DOHH2 (cell line): ENCODE data around the gene AURKAIP1.

ENCODE experiments used
- EZH2phosphoT487 ChIP-seq: fragments of 200-600 bp; sonication (generic); IDR thresholded peaks from 2 replicates; pipeline ENCODE4 v1.6.1; 2017; ENCODE audit warnings: borderline replicate concordance, mild to moderate bottlenecking, antibody characterized with exemption, low read length, moderate library complexity, mixed read lengths
- TF ChIP-seq, protein P1 (sequence below): fragments of 200-600 bp; sonication (generic); IDR thresholded peaks from one replicate; pipeline ENCODE4 v1.5.1; 2014; ENCODE audit warnings: antibody characterized with exemption, mild to moderate bottlenecking, low read depth, low read length; ENCODE audit not compliant: poor library complexity, severe bottlenecking

DNA sequence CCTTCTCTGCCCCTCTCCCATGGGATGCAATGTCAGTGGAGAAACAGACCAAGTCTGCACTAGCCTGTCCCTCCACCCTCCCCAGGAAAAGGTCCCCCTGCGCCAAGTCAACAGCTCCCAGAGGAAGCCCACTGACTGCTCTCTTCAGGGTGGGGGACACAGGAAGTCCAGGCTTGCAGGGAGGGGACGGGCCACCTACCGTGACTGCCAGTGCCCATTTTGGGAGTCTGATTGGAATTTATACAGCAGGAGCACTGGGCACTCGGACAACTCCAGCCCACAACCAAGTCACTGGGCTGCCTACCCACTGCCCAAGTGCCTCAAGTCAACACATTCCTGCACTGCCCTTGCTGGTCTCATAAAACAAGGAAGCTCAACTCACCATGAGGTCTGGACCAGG lies 18.0 kb upstream of the AURKAIP1 start:
- TF ChIP-seq, protein P1, sequence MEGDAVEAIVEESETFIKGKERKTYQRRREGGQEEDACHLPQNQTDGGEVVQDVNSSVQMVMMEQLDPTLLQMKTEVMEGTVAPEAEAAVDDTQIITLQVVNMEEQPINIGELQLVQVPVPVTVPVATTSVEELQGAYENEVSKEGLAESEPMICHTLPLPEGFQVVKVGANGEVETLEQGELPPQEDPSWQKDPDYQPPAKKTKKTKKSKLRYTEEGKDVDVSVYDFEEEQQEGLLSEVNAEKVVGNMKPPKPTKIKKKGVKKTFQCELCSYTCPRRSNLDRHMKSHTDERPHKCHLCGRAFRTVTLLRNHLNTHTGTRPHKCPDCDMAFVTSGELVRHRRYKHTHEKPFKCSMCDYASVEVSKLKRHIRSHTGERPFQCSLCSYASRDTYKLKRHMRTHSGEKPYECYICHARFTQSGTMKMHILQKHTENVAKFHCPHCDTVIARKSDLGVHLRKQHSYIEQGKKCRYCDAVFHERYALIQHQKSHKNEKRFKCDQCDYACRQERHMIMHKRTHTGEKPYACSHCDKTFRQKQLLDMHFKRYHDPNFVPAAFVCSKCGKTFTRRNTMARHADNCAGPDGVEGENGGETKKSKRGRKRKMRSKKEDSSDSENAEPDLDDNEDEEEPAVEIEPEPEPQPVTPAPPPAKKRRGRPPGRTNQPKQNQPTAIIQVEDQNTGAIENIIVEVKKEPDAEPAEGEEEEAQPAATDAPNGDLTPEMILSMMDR, result no peak
- TF ChIP-seq EZH2phosphoT487, result no peak
